ENCODE results near the gene ELN. TPM values are rescaled to one million over a fixed set of nuclear protein-coding genes. Genes with fewer than 3 reads are reported as not detected.

Gene ELN
- total and polyA plus RNA-seq, 2 of the 8 experiments (the other 6 are each of a cell fraction or from before 2014, with no cell fraction given) = 5.1 to 5.6 TPM

- H3K18ac ChIP-seq (ENCODE audit: extremely low read depth, low read length) = no peak overlapping the region
- no peak overlapping the region for H2BK20ac ChIP-seq (ENCODE audit: low read length)
- no peaks in the 10 kb centered on the region for H3K79me1 ChIP-seq (ENCODE audit: low read depth, low read length)
- H3K56ac ChIP-seq (replicated peaks; ENCODE audit: insufficient read length, low read depth, low read length) = no peak overlapping the region
- H3K79me2 ChIP-seq (ENCODE audit: control insufficient read depth in 1 of 2, insufficient read depth in 2 of 2, low read length in 2 of 2) = no peaks in the 10 kb centered on the region
- H3K4me2 ChIP-seq (ENCODE audit: insufficient read depth in 1 of 2, low read depth in 2 of 2, low read length in 2 of 2) = no peak overlapping the region
- no peak overlapping the region for H3K4me3 ChIP-seq (ENCODE audit: extremely low read depth in 1 of 4, insufficient read depth in 2 of 4, low read depth in 3 of 4, low read length in 4 of 4)
- no peak overlapping the region for H4K91ac ChIP-seq (replicated peaks; ENCODE audit: insufficient read length, low read length)
- no peak overlapping the region for H4K8ac ChIP-seq (ENCODE audit: extremely low read depth, insufficient read depth, low read length)
- peaks cover 0 to 9% of the 10 kb centered on the region in 2 experiments for H4K20me1 ChIP-seq (replicated peaks in 1 of 2; ENCODE audit: control insufficient read depth in 1 of 2, insufficient read depth in 2 of 2, low read length in 2 of 2)
- H3K14ac ChIP-seq (ENCODE audit: insufficient read length) = no peak overlapping the region
- H3K4me1 ChIP-seq (replicated peaks in 1 of 4; ENCODE audit: control insufficient read depth in 3 of 4, insufficient read depth in 4 of 4, low read length in 3 of 4) = no peaks in the 10 kb centered on the region
- H2BK120ac ChIP-seq (replicated peaks; ENCODE audit: low read depth, low read length) = no peak overlapping the region
- H2BK12ac ChIP-seq (ENCODE audit: low read depth, low read length) = no peak overlapping the region
- no peaks in the 10 kb centered on the region for H3K27me3 ChIP-seq (replicated peaks in 1 of 4; ENCODE audit: control insufficient read depth in 3 of 4, extremely low read depth in 1 of 4, insufficient read depth in 3 of 4, low read length in 3 of 4)
- H3K4ac ChIP-seq (replicated peaks; ENCODE audit: insufficient read length, low read depth, low read length) = no peak overlapping the region
- 0 out of 2 replicates have a peak, but pooled peaks cover 2% of the 10 kb centered on the region for H3K23me2 ChIP-seq (ENCODE audit: low read depth, low read length)
- no peak overlapping the region for H2AFZ ChIP-seq (ENCODE audit: low read length)
- FAIRE-seq (no peak), DNase-seq (ENCODE audit: low read depth in 1 of 2, low spot score in 2 of 2) (no peak)
- H4K5ac ChIP-seq (ENCODE audit: insufficient read length, low read depth, low read length) = no peak overlapping the region
- POLR2A ChIA-PET (ENCODE audit: partially characterized antibody) = interaction anchor here (0.9 kb wide), 1 partner anchor 38 kb away, joined by 4 read pairs; no protein-coding TSS in a partner anchor
- no peak overlapping the region for H3K23ac ChIP-seq (ENCODE audit: insufficient read length)
- H2BK15ac ChIP-seq (ENCODE audit: low read length) = no peak overlapping the region
- peaks cover 12 to 42% (median 31%) of the 10 kb centered on the region in 4 experiments for H3K36me3 ChIP-seq (ENCODE audit: control insufficient read depth in 2 of 4, insufficient read depth in 4 of 4, low read length in 3 of 4)
- H3K27ac ChIP-seq (ENCODE audit: low read depth, low read length) = no peak overlapping the region
- no peaks in the 10 kb centered on the region for H3K9me3 ChIP-seq (ENCODE audit: insufficient read depth in 2 of 2, low read depth in 1 of 2, low read length in 1 of 2)
- no peak overlapping the region for H2AK5ac ChIP-seq (ENCODE audit: low read depth, low read length)
- WGBS, 2 experiments (ENCODE audit: extremely low coverage in 1 of 2, insufficient coverage in 1 of 2, insufficient read length in 1 of 2, insufficient replicate concordance in 2 of 2, low coverage in 1 of 2, low lambda C conversion rate in 2 of 2, missing lambda C conversion rate in 1 of 2) = 94% methylated on average over 11 of the region's 11 CpGs; no CpG with 5 or more reads in 1 of the 2 experiments
- CTCF ChIA-PET (ENCODE audit: partially characterized antibody) = interaction anchor here (0.6 to 1.3 kb wide), 4 partner anchors 38 to 93 kb away, joined by 3 to 4 read pairs (median 3); no protein-coding TSS in a partner anchor
- H3K9ac ChIP-seq (replicated peaks in 1 of 4; ENCODE audit: extremely low read depth in 1 of 4, low read depth in 3 of 4, low read length in 3 of 4) = no peak overlapping the region
- no peak overlapping the region for H2BK5ac ChIP-seq (ENCODE audit: low read depth, low read length)
- TF ChIP-seq EP300 (IDR thresholded peaks at IDR 0.05; ENCODE audit: borderline replicate concordance in 1 of 2, low read depth in 2 of 2, low read length in 2 of 2) (no peak), RXRA (IDR thresholded peaks at IDR 0.05; ENCODE audit: insufficient read depth, low read depth, low read length) (no peak), RAD21 (IDR thresholded peaks at IDR 0.05 in 1 of 2, conservative IDR thresholded peaks at IDR 0.05 in 1 of 2; ENCODE audit: low read depth in 2 of 2, low read length in 2 of 2) (no peak), SIN3A (conservative IDR thresholded peaks at IDR 0.05 in 1 of 2, IDR thresholded peaks at IDR 0.05 in 1 of 2; ENCODE audit: low read depth in 1 of 2, low read length in 2 of 2) (no peak), MAX (IDR thresholded peaks at IDR 0.05) (no peak), HDAC6 (IDR thresholded peaks at IDR 0.05; ENCODE audit: low read depth, low read length) (no peak), POLR2A (IDR thresholded peaks at IDR 0.05; ENCODE audit: control extremely low read depth in 1 of 2, low read depth in 2 of 2, low read length in 2 of 2) (no peak), MAFK (IDR thresholded peaks at IDR 0.05; ENCODE audit: low read depth, low read length) (no peak), TAF1 (IDR thresholded peaks at IDR 0.05; ENCODE audit: low read depth, low read length) (no peak), ZNF274 (IDR thresholded peaks at IDR 0.05; ENCODE audit: borderline replicate concordance, extremely low read depth, low read length) (no peak), BACH1 (IDR thresholded peaks at IDR 0.05; ENCODE audit: low read length) (no peak), SIRT6 (IDR thresholded peaks at IDR 0.05; ENCODE audit: low read length) (no peak), CHD2 (IDR thresholded peaks at IDR 0.05; ENCODE audit: low read length) (no peak)
Measured at GRCh38 chr7:74105992-74106391, 78.0 kb downstream of the ELN start.
